Endothelial cell of umbilical vein (primary cell): ENCODE measurements around the gene OR52K2. TPM values are rescaled to one million over a fixed set of nuclear protein-coding genes. Genes with fewer than 3 reads are reported as not detected.

ENCODE experiments used
- BruUV-seq: library from RNA; stranded (reverse); fragments of 400-500 nt; replicated peaks from 2 replicates; lab custom pipeline; 2021; lab: Mats Ljungman, UMichigan
- CTCF ChIA-PET: fragments of 300-600, 350-600 bp; sonication (Branson Sonifier 250); formaldehyde crosslinking; loops from one replicate; lab custom pipeline; 2021; ENCODE audit warnings: antibody characterized with exemption, inconsistent platforms; lab: Charles Lee
- POLR2A ChIA-PET: fragments of 300-600, 350-600 bp; sonication (Branson Sonifier 250); formaldehyde crosslinking; loops from one replicate; lab custom pipeline; 2021; ENCODE audit warnings: antibody characterized with exemption, inconsistent platforms; lab: Charles Lee
- DNase-seq: peaks from one replicate; pipeline ENCODE4 v3.0.0-alpha.2; 2011; ENCODE audit warnings: low read depth, low spot score
- FAIRE-seq: peaks from 2 replicates; lab custom pipeline; 2011; peaks lifted over from hg19 to GRCh38; lab: Jason Lieb, UNC
- H2AFZ ChIP-seq: 2 replicates; pipeline ENCODE4 v1.6.0; 2012; ENCODE audit warnings: low read depth, low read length, control low read depth, inconsistent platforms
- H3K27ac ChIP-seq: 2 replicates; pipeline ENCODE4 v1.5.1; 2011; ENCODE audit warnings: low read depth, mild to moderate bottlenecking, control low read depth, low read length, moderate library complexity; ENCODE audit not compliant: insufficient read depth
- H3K27me3 ChIP-seq, 2 experiments: 2 replicates each; pipeline versions ENCODE4 v1.6.0 to v1.6.1; 2011; ENCODE audit warnings: low read length in 2 of 2, mixed read lengths in 1 of 2; ENCODE audit not compliant: control insufficient read depth in 2 of 2, insufficient read depth in 2 of 2
- H3K36me3 ChIP-seq, 2 experiments: 2 replicates in 1 of 2; 3 replicates in 1 of 2; pipeline ENCODE4 v1.5.1; 2011; ENCODE audit warnings: low read length in 2 of 2, mild to moderate bottlenecking in 1 of 2, moderate library complexity in 1 of 2; ENCODE audit not compliant: control insufficient read depth in 2 of 2, insufficient read depth in 2 of 2; ENCODE audit errors: extremely low read depth in 1 of 2
- H3K4me1 ChIP-seq: 3 replicates; pipeline ENCODE4 v1.5.1; 2011; ENCODE audit warnings: mild to moderate bottlenecking, low read length; ENCODE audit not compliant: control insufficient read depth, insufficient read depth; ENCODE audit errors: extremely low read depth
- H3K4me2 ChIP-seq: 2 replicates; pipeline ENCODE4 v1.6.1; 2011; ENCODE audit warnings: low read length, control low read depth, mixed read lengths; ENCODE audit not compliant: insufficient read depth
- H3K4me3 ChIP-seq, 3 experiments: fragments of 200-600 bp in 1 of 3; sonication (generic), shearing (Covaris generic) in 1 of 3; replicated peaks in 1 of 3; 2 replicates each; pipeline ENCODE4 v1.5.1; 2011 to 2016; ENCODE audit warnings: control low read depth in 3 of 3, low read length in 3 of 3, mild to moderate bottlenecking in 2 of 3, inconsistent platforms in 1 of 3, low read depth in 1 of 3, moderate library complexity in 1 of 3; ENCODE audit not compliant: insufficient read depth in 1 of 3
- H3K79me2 ChIP-seq: 2 replicates; pipeline ENCODE4 v1.6.0; 2012; ENCODE audit warnings: low read length, inconsistent platforms; ENCODE audit not compliant: control insufficient read depth, insufficient read depth
- H3K9ac ChIP-seq: replicated peaks from 2 replicates; pipeline ENCODE3; 2011; ENCODE audit warnings: low read length, control low read depth; ENCODE audit not compliant: insufficient read depth; ENCODE audit errors: extremely low read depth
- H3K9me1 ChIP-seq: replicated peaks from 3 replicates; pipeline ENCODE4 v1.6.0; 2011; ENCODE audit warnings: mild to moderate bottlenecking, low read length; ENCODE audit not compliant: control insufficient read depth, insufficient read depth; ENCODE audit errors: extremely low read depth
- H3K9me3 ChIP-seq: replicated peaks from 2 replicates; pipeline ENCODE4 v1.5.1; 2012; ENCODE audit warnings: low read length, inconsistent platforms; ENCODE audit not compliant: control insufficient read depth, insufficient read depth
- H4K20me1 ChIP-seq: replicated peaks from 2 replicates; pipeline ENCODE3; 2011; ENCODE audit warnings: mild to moderate bottlenecking, low read length; ENCODE audit not compliant: control insufficient read depth, insufficient read depth; ENCODE audit errors: extremely low read depth
- CTCF ChIP-seq, 2 donors: IDR thresholded peaks; 1 replicate in 1 of 2; 2 replicates in 1 of 2; pipeline ENCODE4 v1.5.1; 2011; ENCODE audit warnings: low read length in 2 of 2, mild to moderate bottlenecking in 2 of 2, moderate library complexity in 2 of 2, control low read depth in 1 of 2, inconsistent platforms in 1 of 2, low read depth in 1 of 2; ENCODE audit not compliant: insufficient read depth in 1 of 2; ENCODE audit errors: extremely low read depth in 1 of 2
- EZH2 ChIP-seq: IDR thresholded peaks from 2 replicates; pipeline ENCODE4 v1.6.1; 2012; ENCODE audit warnings: borderline replicate concordance, low read depth, mild to moderate bottlenecking, moderate library complexity, low read length, inconsistent platforms; ENCODE audit not compliant: severe bottlenecking
- FOS ChIP-seq: IDR thresholded peaks from 2 replicates; pipeline ENCODE4 v1.6.1; 2011; ENCODE audit warnings: mild to moderate bottlenecking, low read length, moderate library complexity, borderline replicate concordance; ENCODE audit not compliant: insufficient read depth
- GATA2 ChIP-seq: IDR thresholded peaks from 2 replicates; pipeline ENCODE4 v1.7.0; 2011; ENCODE audit warnings: low read depth, mild to moderate bottlenecking, moderate library complexity, mixed read lengths, low read length; ENCODE audit not compliant: insufficient read length, insufficient read depth
- JUN ChIP-seq: IDR thresholded peaks from 2 replicates; pipeline ENCODE4 v1.6.1; 2011; ENCODE audit warnings: borderline replicate concordance, low read depth; ENCODE audit not compliant: insufficient read length, insufficient read depth
- MAX ChIP-seq: IDR thresholded peaks from 2 replicates; pipeline ENCODE4 v1.6.1; 2011; ENCODE audit not compliant: insufficient read depth, insufficient read length
- MYC ChIP-seq: IDR thresholded peaks from one replicate; pipeline ENCODE4 v1.6.1; 2011; ENCODE audit warnings: mild to moderate bottlenecking, low read depth, low read length
- POLR2A ChIP-seq: IDR thresholded peaks from 2 replicates; pipeline ENCODE4 v1.6.1; 2012; ENCODE audit warnings: low read depth, mild to moderate bottlenecking, control low read depth, low read length
- POLR2AphosphoS5 ChIP-seq: IDR thresholded peaks from 2 replicates; pipeline ENCODE4 v1.6.1; 2012; ENCODE audit warnings: low read depth, mild to moderate bottlenecking, control low read depth, low read length, moderate library complexity; ENCODE audit not compliant: insufficient read depth
- dilution Hi-C: fragments of 300-500 bp; cut with MboI; formaldehyde crosslinking; loops from one replicate; pipeline ENCODE4 v1.15.0; 2019; ENCODE audit warnings: low sequenced_read_pairs; ENCODE audit not compliant: extremely low pct_ligation_motif_present
- intact Hi-C: fragments of 100-400 bp; cut with micrococcal nuclease; formaldehyde crosslinking; loops from one replicate; pipeline ENCODE4 v1.10.0; 2022
- polyA plus RNA-seq, 4 experiments: library from polyadenylated mRNA; depleted of rRNA in 3 of 4; stranded (reverse) in 3 of 4; unstranded in 1 of 4; fragments of >200 nt; gene quantifications; 2 replicates each; pipeline versions ENCODE4 v1.2.1 to v1.2.3, GENCODE V29; 2011 to 2012; ENCODE audit warnings: missing spikeins in 1 of 4
- total RNA-seq: library from RNA; stranded (reverse); gene quantifications from 2 replicates; pipeline ENCODE4 v1.2.3, GENCODE V29; 2021

Gene OR52K2
- total and polyA plus RNA-seq, 2 donors (not counting 3 experiments of a cell fraction or from before 2014, with no cell fraction given) = not detected

GRCh38 chr11:4491878-4492606 lies 42.9 kb downstream of the OR52K2 start:
- POLR2A ChIA-PET = no interaction called here

More at GRCh38 chr11:4491878-4492606, 42.9 kb downstream of the OR52K2 start:
- no peaks in the 10 kb centered on the region for H3K9me1 ChIP-seq
- FAIRE-seq (no peak), DNase-seq (no peak)
- no peak for TF ChIP-seq POLR2AphosphoS5
- TF ChIP-seq MYC = no peak
- TF ChIP-seq EZH2 = no peak
- TF ChIP-seq POLR2A = no peak
- no peak for TF ChIP-seq GATA2
- TF ChIP-seq MAX = no peak
- TF ChIP-seq CTCF (IDR thresholded peaks at IDR 0.05; ENCODE audit: extremely low read depth in 1 of 2, insufficient read depth in 1 of 2, low read depth in 1 of 2, low read length in 2 of 2) = no peak
- TF ChIP-seq FOS = peak; percentile 30
- no peak for TF ChIP-seq JUN
- dilution Hi-C loops (no loop called here), intact Hi-C loops (no loop called here)
- no peak overlapping the region for H3K27ac ChIP-seq
- no peaks in the 10 kb centered on the region for H3K36me3 ChIP-seq
- BruUV-seq = no TSS peak
- H3K4me1 ChIP-seq = no peaks in the 10 kb centered on the region
- no peak overlapping the region for H2AFZ ChIP-seq
- CTCF ChIA-PET = interaction anchor here (0.7 to 5.7 kb wide), 6 partner anchors 8 to 307 kb away, joined by 3 to 255 read pairs (median 9); partner anchors contain the start of genes OR52K1 and TRIM21
- H3K79me2 ChIP-seq = no peaks in the 10 kb centered on the region
- H4K20me1 ChIP-seq = no peaks in the 10 kb centered on the region
- H3K9me3 ChIP-seq = no peaks in the 10 kb centered on the region
- H3K27me3 ChIP-seq = peaks cover 16 to 23% of the 10 kb centered on the region in 2 experiments
- H3K9ac ChIP-seq = no peak overlapping the region
- no peak overlapping the region for H3K4me2 ChIP-seq
- H3K4me3 ChIP-seq = no peak overlapping the region
